HepG2 (cell line): Measurements from ENCODE around the gene GLIS2. TPM values are rescaled to one million over a fixed set of nuclear protein-coding genes. Genes with fewer than 3 reads are reported as not detected.
A peak's percentile ranks its signal among the peaks of the same experiment; 100 is the strongest.

Experiments used
- HES4 ChIP-seq: sonication (generic); formaldehyde crosslinking; IDR thresholded peaks from 2 replicates; pipeline ENCODE4 v1.9.0; 2021; ENCODE audit warnings: mild to moderate bottlenecking, missing genetic modification reagents, borderline replicate concordance
- PATZ1 ChIP-seq: sonication (generic); formaldehyde crosslinking; IDR thresholded peaks from 2 replicates; pipeline ENCODE4 v1.4.0; 2020; ENCODE audit warnings: missing genetic modification reagents
- SP1 ChIP-seq, 2 experiments: fragments of 450-650 bp in 1 of 2; sonication (generic) in 1 of 2; formaldehyde crosslinking in 1 of 2; IDR thresholded peaks; 2 replicates each; pipeline versions ENCODE4 v1.4.0 to v1.6.1; 2016 to 2020; ENCODE audit warnings: missing genetic modification reagents in 1 of 2
- TBX2 ChIP-seq: sonication (generic); formaldehyde crosslinking; IDR thresholded peaks from 2 replicates; pipeline ENCODE4 v1.5.0; 2020; ENCODE audit warnings: missing genetic modification reagents, mild to moderate bottlenecking, borderline replicate concordance
- TFAP4 ChIP-seq: sonication (generic); IDR thresholded peaks from 2 replicates; pipeline ENCODE4 v1.6.1; 2016; ENCODE audit warnings: low read depth, borderline replicate concordance
- ZNF687 ChIP-seq: sonication (generic); formaldehyde crosslinking; IDR thresholded peaks from 2 replicates; pipeline ENCODE4 v1.5.1; 2020; ENCODE audit warnings: mild to moderate bottlenecking, missing genetic modification reagents, moderate library complexity
- polyA plus RNA-seq, 8 experiments: library from polyadenylated mRNA; depleted of rRNA in 3 of 8; stranded (reverse) in 7 of 8; unstranded in 1 of 8; fragments of >200 nt; fragmentation: Illumina TruSeq in 4 of 8; extraction: Trizol in 4 of 8; gene quantifications; 2 replicates each; pipeline versions ENCODE4 v1.2.1 to v1.2.3, GENCODE V29; 2011 to 2016; ENCODE audit warnings: low read depth in 4 of 8, missing spikeins in 1 of 8, mixed read lengths in 1 of 8; ENCODE audit not compliant: insufficient read depth in 1 of 8
- total RNA-seq, 5 experiments: library from RNA; depleted of rRNA; stranded (reverse); fragments of >200 nt; fragmentation: Illumina TruSeq; extraction: Trizol; gene quantifications; 2 replicates each; pipeline ENCODE4 v1.2.3, GENCODE V29; 2016; ENCODE audit warnings: low read depth in 1 of 5
- TF ChIP-seq, protein P1 (sequence below): sonication (generic); formaldehyde crosslinking; IDR thresholded peaks from 2 replicates; pipeline ENCODE4 v1.4.0; 2020; ENCODE audit warnings: missing genetic modification reagents
- TF ChIP-seq, protein P2 (sequence below): IDR thresholded peaks from 2 replicates; pipeline ENCODE4 v1.6.1; 2012; ENCODE audit warnings: low read length, improper control_type of control experiment

Gene GLIS2
- total and polyA plus RNA-seq, 2 of the 13 experiments (the other 11 are each of a cell fraction or from before 2014, with no cell fraction given) = 0.28 to 0.29 TPM

GRCh38 chr16:4323845-4324488 is 8.1 kb downstream of the GLIS2 start (continued):
- TF ChIP-seq, protein P1, sequence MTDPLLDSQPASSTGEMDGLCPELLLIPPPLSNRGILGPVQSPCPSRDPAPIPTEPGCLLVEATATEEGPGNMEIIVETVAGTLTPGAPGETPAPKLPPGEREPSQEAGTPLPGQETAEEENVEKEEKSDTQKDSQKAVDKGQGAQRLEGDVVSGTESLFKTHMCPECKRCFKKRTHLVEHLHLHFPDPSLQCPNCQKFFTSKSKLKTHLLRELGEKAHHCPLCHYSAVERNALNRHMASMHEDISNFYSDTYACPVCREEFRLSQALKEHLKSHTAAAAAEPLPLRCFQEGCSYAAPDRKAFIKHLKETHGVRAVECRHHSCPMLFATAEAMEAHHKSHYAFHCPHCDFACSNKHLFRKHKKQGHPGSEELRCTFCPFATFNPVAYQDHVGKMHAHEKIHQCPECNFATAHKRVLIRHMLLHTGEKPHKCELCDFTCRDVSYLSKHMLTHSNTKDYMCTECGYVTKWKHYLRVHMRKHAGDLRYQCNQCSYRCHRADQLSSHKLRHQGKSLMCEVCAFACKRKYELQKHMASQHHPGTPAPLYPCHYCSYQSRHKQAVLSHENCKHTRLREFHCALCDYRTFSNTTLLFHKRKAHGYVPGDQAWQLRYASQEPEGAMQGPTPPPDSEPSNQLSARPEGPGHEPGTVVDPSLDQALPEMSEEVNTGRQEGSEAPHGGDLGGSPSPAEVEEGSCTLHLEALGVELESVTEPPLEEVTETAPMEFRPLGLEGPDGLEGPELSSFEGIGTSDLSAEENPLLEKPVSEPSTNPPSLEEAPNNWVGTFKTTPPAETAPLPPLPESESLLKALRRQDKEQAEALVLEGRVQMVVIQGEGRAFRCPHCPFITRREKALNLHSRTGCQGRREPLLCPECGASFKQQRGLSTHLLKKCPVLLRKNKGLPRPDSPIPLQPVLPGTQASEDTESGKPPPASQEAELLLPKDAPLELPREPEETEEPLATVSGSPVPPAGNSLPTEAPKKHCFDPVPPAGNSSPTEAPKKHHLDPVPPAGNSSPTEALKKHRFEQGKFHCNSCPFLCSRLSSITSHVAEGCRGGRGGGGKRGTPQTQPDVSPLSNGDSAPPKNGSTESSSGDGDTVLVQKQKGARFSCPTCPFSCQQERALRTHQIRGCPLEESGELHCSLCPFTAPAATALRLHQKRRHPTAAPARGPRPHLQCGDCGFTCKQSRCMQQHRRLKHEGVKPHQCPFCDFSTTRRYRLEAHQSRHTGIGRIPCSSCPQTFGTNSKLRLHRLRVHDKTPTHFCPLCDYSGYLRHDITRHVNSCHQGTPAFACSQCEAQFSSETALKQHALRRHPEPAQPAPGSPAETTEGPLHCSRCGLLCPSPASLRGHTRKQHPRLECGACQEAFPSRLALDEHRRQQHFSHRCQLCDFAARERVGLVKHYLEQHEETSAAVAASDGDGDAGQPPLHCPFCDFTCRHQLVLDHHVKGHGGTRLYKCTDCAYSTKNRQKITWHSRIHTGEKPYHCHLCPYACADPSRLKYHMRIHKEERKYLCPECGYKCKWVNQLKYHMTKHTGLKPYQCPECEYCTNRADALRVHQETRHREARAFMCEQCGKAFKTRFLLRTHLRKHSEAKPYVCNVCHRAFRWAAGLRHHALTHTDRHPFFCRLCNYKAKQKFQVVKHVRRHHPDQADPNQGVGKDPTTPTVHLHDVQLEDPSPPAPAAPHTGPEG (CRISPR knock-in tag) = 0 out of 2 replicates have a peak, but pooled peaks have one; percentile 18
- TF ChIP-seq, protein P2, sequence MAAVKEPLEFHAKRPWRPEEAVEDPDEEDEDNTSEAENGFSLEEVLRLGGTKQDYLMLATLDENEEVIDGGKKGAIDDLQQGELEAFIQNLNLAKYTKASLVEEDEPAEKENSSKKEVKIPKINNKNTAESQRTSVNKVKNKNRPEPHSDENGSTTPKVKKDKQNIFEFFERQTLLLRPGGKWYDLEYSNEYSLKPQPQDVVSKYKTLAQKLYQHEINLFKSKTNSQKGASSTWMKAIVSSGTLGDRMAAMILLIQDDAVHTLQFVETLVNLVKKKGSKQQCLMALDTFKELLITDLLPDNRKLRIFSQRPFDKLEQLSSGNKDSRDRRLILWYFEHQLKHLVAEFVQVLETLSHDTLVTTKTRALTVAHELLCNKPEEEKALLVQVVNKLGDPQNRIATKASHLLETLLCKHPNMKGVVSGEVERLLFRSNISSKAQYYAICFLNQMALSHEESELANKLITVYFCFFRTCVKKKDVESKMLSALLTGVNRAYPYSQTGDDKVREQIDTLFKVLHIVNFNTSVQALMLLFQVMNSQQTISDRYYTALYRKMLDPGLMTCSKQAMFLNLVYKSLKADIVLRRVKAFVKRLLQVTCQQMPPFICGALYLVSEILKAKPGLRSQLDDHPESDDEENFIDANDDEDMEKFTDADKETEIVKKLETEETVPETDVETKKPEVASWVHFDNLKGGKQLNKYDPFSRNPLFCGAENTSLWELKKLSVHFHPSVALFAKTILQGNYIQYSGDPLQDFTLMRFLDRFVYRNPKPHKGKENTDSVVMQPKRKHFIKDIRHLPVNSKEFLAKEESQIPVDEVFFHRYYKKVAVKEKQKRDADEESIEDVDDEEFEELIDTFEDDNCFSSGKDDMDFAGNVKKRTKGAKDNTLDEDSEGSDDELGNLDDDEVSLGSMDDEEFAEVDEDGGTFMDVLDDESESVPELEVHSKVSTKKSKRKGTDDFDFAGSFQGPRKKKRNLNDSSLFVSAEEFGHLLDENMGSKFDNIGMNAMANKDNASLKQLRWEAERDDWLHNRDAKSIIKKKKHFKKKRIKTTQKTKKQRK = no peak
- peak; percentile 55 for TF ChIP-seq ZNF687 (CRISPR knock-in tag)
- TF ChIP-seq HES4 (CRISPR knock-in tag) = no peak
- peak; percentile 24; the same call in 1 of the 2 replicates for TF ChIP-seq TBX2 (CRISPR knock-in tag)
- TF ChIP-seq SP1 (IDR thresholded peaks at IDR 0.05) = no peak
- no peak for TF ChIP-seq SP1 (CRISPR knock-in tag; IDR thresholded peaks at IDR 0.05)
- TF ChIP-seq TFAP4 = no peak
- TF ChIP-seq PATZ1 (CRISPR knock-in tag) = no peak
